ENCODE results near the gene TRPM2. TPM values are rescaled to one million over a fixed set of nuclear protein-coding genes. Genes with fewer than 3 reads are reported as not detected.
A peak's percentile ranks its signal among the peaks of the same experiment; 100 is the strongest.

TRPM2 gene
- total and polyA plus RNA-seq, 8 donors = 0.46 to 8.7 (median 2.6) TPM

- no peak for TF ChIP-seq CTCF (IDR thresholded peaks at IDR 0.05)
- no peaks in the 10 kb centered on the region for H3K36me3 ChIP-seq
- no peaks in the 10 kb centered on the region for H3K4me1 ChIP-seq
- no peaks in the 10 kb centered on the region for H3K9me3 ChIP-seq
- H3K4me3 ChIP-seq = no peak overlapping the region
- ATAC-seq (no peak), FAIRE-seq (no peak), DNase-seq (peak in 2 of 6 donors; percentile 46 to 50)
- 68 to 74% methylated on average over 22 of the region's 22 CpGs for WGBS, 2 donors
- no peak overlapping the region for H3K27ac ChIP-seq
- no peaks in the 10 kb centered on the region for H3K27me3 ChIP-seq
- intact Hi-C loops (cut with DNase I) = no loop called here
These were observed 11.0 kb downstream of the TRPM2 start for GRCh38 chr21:44364151-44365053.

- no peak for FAIRE-seq
- 68 to 81% methylated on average over 18 of the region's 18 CpGs for WGBS, 2 donors
- no peak for TF ChIP-seq CTCF (IDR thresholded peaks at IDR 0.05)
- H3K27me3 ChIP-seq = no peaks in the 10 kb centered on the region
- intact Hi-C loops (cut with DNase I) = no loop called here
- peaks cover 0 to 4% (median 0%) of the 10 kb centered on the region in 3 donors for H3K4me1 ChIP-seq
- DNase-seq = peak in 2 of 6 donors; percentile 37 to 44
- no peaks in the 10 kb centered on the region for H3K36me3 ChIP-seq
- H3K9me3 ChIP-seq = no peaks in the 10 kb centered on the region
- no peak overlapping the region for H3K27ac ChIP-seq
- no peak for ATAC-seq
- H3K4me3 ChIP-seq = no peak overlapping the region
These were observed 12.0 kb downstream of the TRPM2 start for GRCh38 chr21:44365251-44365966.

- Histone ChIP-seq H3K4me3 (no peak overlapping the region), H3K4me1 (peaks cover 0 to 7% (median 0%) of the 10 kb centered on the region in 3 donors), H3K27me3 (no peaks in the 10 kb centered on the region), H3K27ac (no peak overlapping the region), H3K9me3 (no peaks in the 10 kb centered on the region), H3K36me3 (no peaks in the 10 kb centered on the region)
- TF ChIP-seq CTCF (IDR thresholded peaks at IDR 0.05) = no peak
- FAIRE-seq (no peak), DNase-seq (peak in 2 of 6 donors; percentile 37 to 44), ATAC-seq (no peak)
- WGBS, 2 donors = 70 to 77% methylated on average over 17 to 22 of the region's 22 CpGs
- intact Hi-C loops (cut with DNase I) = no loop called here
These were observed 12.7 kb downstream of the TRPM2 start for GRCh38 chr21:44365967-44366585.

GRCh38 chr21:44366586-44367211, 13.3 kb downstream of the TRPM2 start:
- Histone ChIP-seq H3K27ac (no peak overlapping the region), H3K4me3 (no peak overlapping the region), H3K27me3 (no peaks in the 10 kb centered on the region), H3K9me3 (no peaks in the 10 kb centered on the region), H3K4me1 (peaks cover 0 to 7% (median 0%) of the 10 kb centered on the region in 3 donors), H3K36me3 (no peaks in the 10 kb centered on the region)
- no peak for TF ChIP-seq CTCF (IDR thresholded peaks at IDR 0.05)
- ATAC-seq (no peak), FAIRE-seq (no peak), DNase-seq (peak in 2 of 6 donors; percentile 45 to 52)
- intact Hi-C loops (cut with DNase I) = no loop called here
- 71 to 87% methylated on average over 27 to 28 of the region's 28 CpGs for WGBS, 2 donors

Data from pancreas (tissue), 10 donors.